ENCODE results near the gene CDK5RAP1.

DNA sequence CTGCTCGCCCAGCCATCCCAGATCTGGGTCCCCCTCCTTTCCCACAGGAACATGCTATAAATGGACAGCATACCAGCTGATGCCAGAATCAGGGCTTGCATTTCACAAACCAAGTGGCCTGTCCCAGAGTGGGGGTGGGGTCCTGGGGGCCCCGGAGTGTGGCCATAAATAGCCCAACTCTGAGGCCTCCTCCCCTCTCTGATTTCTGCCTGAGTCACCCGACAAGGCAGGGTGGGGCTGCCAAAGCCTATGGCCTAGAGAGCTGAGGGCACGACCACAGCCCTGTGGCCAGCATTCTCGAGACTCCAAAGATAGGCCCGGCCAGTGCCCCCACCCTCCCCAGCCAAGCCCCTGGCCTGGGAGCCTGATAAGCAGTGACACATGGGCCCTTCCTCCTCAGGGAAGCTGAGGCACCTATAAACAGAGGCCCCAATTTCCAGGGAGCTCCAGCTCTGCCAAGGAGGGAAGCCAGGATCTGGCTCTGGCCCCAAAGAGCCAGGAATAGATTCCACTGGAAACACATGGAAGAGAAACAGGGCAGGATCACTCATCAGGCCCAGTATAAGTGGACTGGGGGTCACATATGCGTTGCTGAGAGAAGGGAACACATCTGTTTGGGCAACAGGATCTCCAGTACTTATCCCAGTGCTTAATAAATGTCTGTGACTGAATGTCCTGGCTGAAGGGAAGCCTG is 22.0 kb upstream of the CDK5RAP1 start:
- TF ChIP-seq, protein P1, sequence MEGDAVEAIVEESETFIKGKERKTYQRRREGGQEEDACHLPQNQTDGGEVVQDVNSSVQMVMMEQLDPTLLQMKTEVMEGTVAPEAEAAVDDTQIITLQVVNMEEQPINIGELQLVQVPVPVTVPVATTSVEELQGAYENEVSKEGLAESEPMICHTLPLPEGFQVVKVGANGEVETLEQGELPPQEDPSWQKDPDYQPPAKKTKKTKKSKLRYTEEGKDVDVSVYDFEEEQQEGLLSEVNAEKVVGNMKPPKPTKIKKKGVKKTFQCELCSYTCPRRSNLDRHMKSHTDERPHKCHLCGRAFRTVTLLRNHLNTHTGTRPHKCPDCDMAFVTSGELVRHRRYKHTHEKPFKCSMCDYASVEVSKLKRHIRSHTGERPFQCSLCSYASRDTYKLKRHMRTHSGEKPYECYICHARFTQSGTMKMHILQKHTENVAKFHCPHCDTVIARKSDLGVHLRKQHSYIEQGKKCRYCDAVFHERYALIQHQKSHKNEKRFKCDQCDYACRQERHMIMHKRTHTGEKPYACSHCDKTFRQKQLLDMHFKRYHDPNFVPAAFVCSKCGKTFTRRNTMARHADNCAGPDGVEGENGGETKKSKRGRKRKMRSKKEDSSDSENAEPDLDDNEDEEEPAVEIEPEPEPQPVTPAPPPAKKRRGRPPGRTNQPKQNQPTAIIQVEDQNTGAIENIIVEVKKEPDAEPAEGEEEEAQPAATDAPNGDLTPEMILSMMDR (IDR thresholded peaks at IDR 0.05 in 8 of 11, conservative IDR thresholded peaks at IDR 0.05 in 3 of 11): no peak
- TF ChIP-seq POLR2AphosphoS5 (IDR thresholded peaks at IDR 0.05) (no peak), POLR2A (IDR thresholded peaks at IDR 0.05) (no peak)

Measured in spleen (tissue), 7 donors.